HPDE6-E6E7 (cell line): ENCODE data around the gene SYS1.

Experiments
- DNase-seq: peaks from one replicate; pipeline ENCODE4 v3.0.0; 2011; ENCODE audit warnings: missing footprints; ENCODE audit errors: extremely low spot score

The SYS1 gene

GRCh38 chr20:45415822-45416637 lies 53.1 kb downstream of the SYS1 start, which contains the start of gene PIGT:
Gene PIGT, plus strand, starts transcription at chr20:45416141. Its CDS starts 16 bp downstream, at chr20:45416157.
- DNase-seq = peak; percentile 95

DNA sequence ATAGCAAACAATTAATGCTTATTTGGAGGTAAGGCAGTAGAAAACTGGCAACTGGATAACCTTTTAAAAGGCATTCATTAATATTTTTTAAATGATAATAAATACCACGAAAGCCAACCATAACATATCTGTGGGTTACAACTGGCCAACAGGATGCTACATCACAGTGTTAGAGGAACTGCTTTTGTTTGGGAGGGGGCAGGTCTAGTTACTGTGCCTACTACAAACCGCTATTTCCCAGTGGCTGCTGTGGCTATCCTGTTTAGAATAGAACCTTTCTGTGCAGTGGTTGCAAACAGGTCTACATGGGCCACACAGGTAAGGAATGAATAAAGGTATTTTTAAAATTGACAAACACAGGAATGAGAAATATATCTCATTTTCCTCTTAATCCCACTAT lies 54.0 kb downstream of the SYS1 start:
- DNase-seq = no peak
